ENCODE data around the gene OVCA2.
A peak's percentile ranks its signal among the peaks of the same experiment; 100 is the strongest.

The OVCA2 gene

DNA sequence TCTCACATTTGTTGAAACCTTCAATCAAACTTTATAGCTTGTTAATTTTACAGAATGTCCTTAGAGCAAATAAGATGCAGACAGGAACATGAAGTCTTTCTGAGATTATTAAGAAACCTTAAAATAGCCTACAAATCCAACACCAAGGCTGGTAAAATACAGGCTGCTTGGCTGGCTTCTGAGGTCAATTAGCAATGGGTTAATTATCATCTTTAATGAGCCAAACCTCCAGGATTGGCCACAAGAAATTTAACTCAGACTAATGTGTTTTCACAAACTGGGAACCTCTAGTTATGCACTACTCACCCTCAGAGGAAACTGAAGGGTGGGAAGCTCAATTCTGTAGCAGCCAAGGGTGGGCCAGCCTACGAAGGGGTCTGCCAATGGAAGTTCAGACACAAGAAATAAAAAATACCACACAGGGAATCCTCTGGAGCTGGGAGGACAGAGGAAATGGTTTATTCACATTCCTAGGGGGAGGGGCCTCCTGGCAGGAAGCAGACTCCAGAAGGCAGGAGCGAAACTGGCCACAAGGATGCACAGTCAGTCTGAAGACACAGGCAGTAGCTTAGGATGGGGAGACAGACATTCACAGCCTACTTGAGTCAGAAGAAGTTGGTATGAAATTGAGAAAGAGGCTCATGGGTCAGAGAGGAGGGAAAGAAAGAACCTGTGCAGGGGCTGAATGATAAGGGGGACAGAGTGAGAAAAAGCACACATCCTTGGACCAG, 49.1 kb downstream of the OVCA2 start:
- H3K27ac ChIP-seq = peak overlapping the region; percentile 91
- no peaks in the 10 kb centered on the region for H3K27me3 ChIP-seq
- peaks cover 28% of the 10 kb centered on the region for H3K36me3 ChIP-seq
- no peaks in the 10 kb centered on the region for H3K9me3 ChIP-seq
- H4K20me1 ChIP-seq = no peaks in the 10 kb centered on the region
- H3K9ac ChIP-seq = peak overlapping the region; percentile 81
- no peak for TF ChIP-seq Cebpa-rat (IDR thresholded peaks at IDR 0.05)
- H3K4me1 ChIP-seq = peaks cover 69% of the 10 kb centered on the region
- peak overlapping the region; percentile 97 for H3K4me2 ChIP-seq
- no peak overlapping the region; the same call in 1 of the 2 replicates for H3K4me3 ChIP-seq

DNA sequence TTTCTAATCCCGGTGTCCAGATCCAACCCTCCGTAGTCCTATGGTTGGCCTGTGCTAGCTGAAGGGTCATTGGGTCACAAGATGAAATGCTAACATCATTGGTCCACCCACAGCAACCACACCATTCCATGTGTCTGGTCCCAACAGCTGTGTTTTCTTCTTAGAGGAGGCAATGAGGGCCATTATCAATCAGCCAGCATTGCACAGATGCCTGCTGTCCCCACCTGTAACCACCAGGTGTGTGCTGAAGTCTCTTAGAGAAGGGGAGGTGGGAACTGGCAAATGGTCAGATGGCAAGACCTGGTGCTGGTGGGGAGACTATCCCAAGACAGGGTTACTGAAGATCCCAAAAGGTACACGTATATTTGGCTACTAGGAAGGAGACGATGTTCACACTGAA, 50.4 kb downstream of the OVCA2 start:
- Histone ChIP-seq H3K27me3 (no peaks in the 10 kb centered on the region), H3K4me2 (no peak overlapping the region), H4K20me1 (no peaks in the 10 kb centered on the region), H3K9ac (no peak overlapping the region), H3K9me3 (no peaks in the 10 kb centered on the region), H3K36me3 (peaks cover 28% of the 10 kb centered on the region), H3K27ac (no peak overlapping the region), H3K4me1 (peaks cover 60% of the 10 kb centered on the region), H3K4me3 (no peak overlapping the region)
- TF ChIP-seq Cebpa-rat (IDR thresholded peaks at IDR 0.05) = no peak
